Ovary (tissue), 3 donors: Measurements from ENCODE around the gene ERFE.

Experiments used
- CTCF ChIP-seq, 3 donors: fragments of 450-650 bp in 2 of 3; fragments of 200-600 bp in 1 of 3; IDR thresholded peaks; one replicate each; pipeline versions ENCODE4 v1.5.1 to v1.8.0; 2016 to 2022; ENCODE audit warnings: antibody characterized with exemption in 3 of 3, mild to moderate bottlenecking in 1 of 3
- EP300 ChIP-seq: sonication (generic); formaldehyde crosslinking; IDR thresholded peaks from one replicate; pipeline ENCODE4 v1.6.1; 2017; ENCODE audit warnings: antibody characterized with exemption
- POLR2A ChIP-seq: fragments of 450-650 bp; IDR thresholded peaks from one replicate; pipeline ENCODE4 v1.6.1; 2017; ENCODE audit warnings: antibody characterized with exemption, mild to moderate bottlenecking, moderate library complexity
- donor health status: DM: no; HTN: no; CAD: no.

- no peak for TF ChIP-seq POLR2A
- TF ChIP-seq CTCF (IDR thresholded peaks at IDR 0.05), result no peak
- TF ChIP-seq EP300, result no peak
These were observed 3.6 kb upstream of the ERFE start for GRCh38 chr2:238155051-238155760.
